ENCODE data around the gene LENG8. TPM values are rescaled to one million over a fixed set of nuclear protein-coding genes. Genes with fewer than 3 reads are reported as not detected.

Gene LENG8
- polyA plus RNA-seq, 3 donors: 3.6 to 341 (median 5.8) TPM

- peaks cover 43 to 83% of the 10 kb centered on the region in 2 donors for H3K27me3 ChIP-seq (ENCODE audit: control insufficient read depth in 2 of 2, insufficient read depth in 2 of 2, low read length in 2 of 2)
- WGBS (ENCODE audit: insufficient coverage): no CpG with 5 or more reads among the region's 2 CpGs
- H3K27ac ChIP-seq (ENCODE audit: low read depth in 1 of 2, low read length in 2 of 2): no peak overlapping the region
- peaks cover 24 to 33% of the 10 kb centered on the region in 2 donors for H3K4me1 ChIP-seq (ENCODE audit: control insufficient read depth in 1 of 2, insufficient read depth in 2 of 2, low read length in 2 of 2)
- H3K4me3 Mint-ChIP-seq: peak overlapping the region in 1 of 2 donors; percentile 82
- peaks cover 0 to 15% of the 10 kb centered on the region in 2 donors for H3K9me3 ChIP-seq (replicated peaks in 1 of 2; ENCODE audit: control insufficient read depth in 1 of 2, insufficient read depth in 1 of 2, low read length in 2 of 2)
- H2AFZ ChIP-seq (ENCODE audit: insufficient read depth, low read depth, low read length, poor library complexity, severe bottlenecking): no peak overlapping the region
- H3K36me3 ChIP-seq (replicated peaks in 1 of 2; ENCODE audit: control insufficient read depth in 1 of 2, insufficient read depth in 2 of 2, low read length in 2 of 2): no peaks in the 10 kb centered on the region
- peaks cover 34% of the 10 kb centered on the region for H3K4me1 Mint-ChIP-seq
- DNase-seq: peak; percentile 48 to 75 (median 71)
- TF ChIP-seq, protein P1, sequence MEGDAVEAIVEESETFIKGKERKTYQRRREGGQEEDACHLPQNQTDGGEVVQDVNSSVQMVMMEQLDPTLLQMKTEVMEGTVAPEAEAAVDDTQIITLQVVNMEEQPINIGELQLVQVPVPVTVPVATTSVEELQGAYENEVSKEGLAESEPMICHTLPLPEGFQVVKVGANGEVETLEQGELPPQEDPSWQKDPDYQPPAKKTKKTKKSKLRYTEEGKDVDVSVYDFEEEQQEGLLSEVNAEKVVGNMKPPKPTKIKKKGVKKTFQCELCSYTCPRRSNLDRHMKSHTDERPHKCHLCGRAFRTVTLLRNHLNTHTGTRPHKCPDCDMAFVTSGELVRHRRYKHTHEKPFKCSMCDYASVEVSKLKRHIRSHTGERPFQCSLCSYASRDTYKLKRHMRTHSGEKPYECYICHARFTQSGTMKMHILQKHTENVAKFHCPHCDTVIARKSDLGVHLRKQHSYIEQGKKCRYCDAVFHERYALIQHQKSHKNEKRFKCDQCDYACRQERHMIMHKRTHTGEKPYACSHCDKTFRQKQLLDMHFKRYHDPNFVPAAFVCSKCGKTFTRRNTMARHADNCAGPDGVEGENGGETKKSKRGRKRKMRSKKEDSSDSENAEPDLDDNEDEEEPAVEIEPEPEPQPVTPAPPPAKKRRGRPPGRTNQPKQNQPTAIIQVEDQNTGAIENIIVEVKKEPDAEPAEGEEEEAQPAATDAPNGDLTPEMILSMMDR (IDR thresholded peaks at IDR 0.05): no peak
- intact Hi-C loops (cut with micrococcal nuclease): loop anchor here in 1 of 2 donors (10.0 kb wide), 1 partner anchor 195 kb away; no protein-coding TSS in a partner anchor
- H3K4me3 ChIP-seq (replicated peaks in 1 of 3; ENCODE audit: low read depth in 2 of 3, low read length in 3 of 3): no peak overlapping the region
- H3K27me3 Mint-ChIP-seq (ENCODE audit: low read depth in 3 of 3): peaks cover 72 to 85% (median 77%) of the 10 kb centered on the region in 3 donors
- H4K20me1 ChIP-seq (ENCODE audit: insufficient read depth, low read length): peaks cover 10% of the 10 kb centered on the region
- H3K9me3 Mint-ChIP-seq: peaks cover 0 to 18% (median 9%) of the 10 kb centered on the region in 7 donors
- peak overlapping the region in 3 of 7 donors; percentile 6 to 82 (median 61) for H3K27ac Mint-ChIP-seq
- no peak overlapping the region for H3K4me2 ChIP-seq (replicated peaks; ENCODE audit: extremely low read depth, low read length, poor library complexity, severe bottlenecking)
- peaks cover 0 to 2% of the 10 kb centered on the region in 2 donors for H3K36me3 Mint-ChIP-seq
- H3K79me2 ChIP-seq (ENCODE audit: insufficient read depth, low read length): no peaks in the 10 kb centered on the region
- H3K9ac ChIP-seq (ENCODE audit: insufficient read depth, low read length, poor library complexity, severe bottlenecking): no peak overlapping the region
Observed at GRCh38 chr19:54480051-54480450, 31.1 kb downstream of the LENG8 start.

DNA sequence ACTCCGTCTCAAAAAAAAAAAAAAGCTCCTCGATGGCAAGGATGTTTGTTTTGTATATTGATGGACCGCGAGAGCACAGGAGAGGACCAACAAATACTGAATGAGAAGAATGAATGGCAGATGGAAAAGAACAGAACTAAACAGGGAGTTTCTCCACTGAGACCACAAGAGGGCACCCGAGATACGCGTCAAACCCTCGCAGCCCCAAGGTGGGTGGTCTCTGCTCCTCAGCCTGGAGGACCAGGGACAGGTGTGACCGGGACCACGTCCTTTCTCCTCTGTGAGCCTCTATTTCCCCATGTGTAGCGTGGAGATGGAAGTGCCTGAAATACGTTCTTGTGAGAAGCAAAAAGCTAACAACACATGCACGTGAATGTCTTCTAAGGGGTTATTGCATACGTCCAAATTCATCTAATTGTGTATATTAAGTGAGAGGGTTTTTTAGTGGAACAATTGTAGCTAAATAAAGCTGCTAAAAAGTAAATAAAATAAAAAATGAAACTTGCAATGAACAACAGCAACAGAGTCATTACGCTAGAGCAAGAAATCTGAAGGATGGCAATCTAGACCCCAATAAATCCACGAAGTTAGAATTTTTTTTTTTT lies 32.4 kb downstream of the LENG8 start:
- TF ChIP-seq, protein P1 (IDR thresholded peaks at IDR 0.05): peak; percentile 84
- Histone ChIP-seq H2AFZ (ENCODE audit: insufficient read depth, low read depth, low read length, poor library complexity, severe bottlenecking) (no peak overlapping the region), H3K36me3 (replicated peaks in 1 of 2; ENCODE audit: control insufficient read depth in 1 of 2, insufficient read depth in 2 of 2, low read length in 2 of 2) (no peaks in the 10 kb centered on the region), H3K9ac (ENCODE audit: insufficient read depth, low read length, poor library complexity, severe bottlenecking) (no peak overlapping the region), H3K4me2 (replicated peaks; ENCODE audit: extremely low read depth, low read length, poor library complexity, severe bottlenecking) (no peak overlapping the region), H3K4me3 (replicated peaks in 1 of 3; ENCODE audit: low read depth in 2 of 3, low read length in 3 of 3) (no peak overlapping the region), H3K27me3 (ENCODE audit: control insufficient read depth in 2 of 2, insufficient read depth in 2 of 2, low read length in 2 of 2) (peaks cover 47 to 83% of the 10 kb centered on the region in 2 donors), H3K9me3 (replicated peaks in 1 of 2; ENCODE audit: control insufficient read depth in 1 of 2, insufficient read depth in 1 of 2, low read length in 2 of 2) (peaks cover 0 to 15% of the 10 kb centered on the region in 2 donors), H3K4me1 (ENCODE audit: control insufficient read depth in 1 of 2, insufficient read depth in 2 of 2, low read length in 2 of 2) (peaks cover 24 to 33% of the 10 kb centered on the region in 2 donors), H3K79me2 (ENCODE audit: insufficient read depth, low read length) (no peaks in the 10 kb centered on the region), H4K20me1 (ENCODE audit: insufficient read depth, low read length) (peaks cover 10% of the 10 kb centered on the region), H3K27ac (ENCODE audit: low read depth in 1 of 2, low read length in 2 of 2) (no peak overlapping the region)
- Mint-ChIP-seq H3K9me3 (peaks cover 0 to 18% (median 9%) of the 10 kb centered on the region in 7 donors), H3K4me1 (peaks cover 34% of the 10 kb centered on the region), H3K36me3 (peaks cover 0 to 2% of the 10 kb centered on the region in 2 donors), H3K27me3 (ENCODE audit: low read depth in 3 of 3) (peaks cover 70 to 84% (median 76%) of the 10 kb centered on the region in 3 donors), H3K27ac (peak overlapping the region in 5 of 7 donors; percentile 13 to 77 (median 53)), H3K4me3 (peak overlapping the region in 1 of 2 donors; percentile 82)
- intact Hi-C loops (cut with micrococcal nuclease): loop anchor here in 1 of 2 donors (10.0 kb wide), 1 partner anchor 193 kb away; no protein-coding TSS in a partner anchor
- peak in 2 of 3 donors; percentile 34 to 51 for DNase-seq
- WGBS (ENCODE audit: insufficient coverage): 4% methylated on average over 4 of the region's 16 CpGs

All from CD14-positive monocyte (primary cell).